IgD-negative memory B cell (primary cell): Measurements from ENCODE around the gene PAQR5. TPM values are rescaled to one million over a fixed set of nuclear protein-coding genes. Genes with fewer than 3 reads are reported as not detected.
A peak's percentile ranks its signal among the peaks of the same experiment; 100 is the strongest.

Experiments
- H3K27ac Mint-ChIP-seq, 3 donors: one replicate each; pipeline ENCODE4 v1.8.0; 2020 to 2022; ENCODE audit warnings: mild to moderate bottlenecking in 3 of 3, mixed read lengths in 3 of 3, moderate library complexity in 1 of 3
- H3K27me3 Mint-ChIP-seq: one replicate; pipeline ENCODE4 v1.8.0; 2021; ENCODE audit warnings: mixed read lengths
- H3K36me3 Mint-ChIP-seq: one replicate; pipeline ENCODE4 v1.8.0; 2020; ENCODE audit warnings: mild to moderate bottlenecking, mixed read lengths
- H3K4me1 Mint-ChIP-seq, 3 donors: one replicate each; pipeline ENCODE4 v1.8.0; 2020 to 2022; ENCODE audit warnings: mixed read lengths in 3 of 3, mild to moderate bottlenecking in 1 of 3
- H3K4me3 Mint-ChIP-seq, 4 donors: one replicate each; pipeline ENCODE4 v1.8.0; 2020 to 2022; ENCODE audit warnings: mild to moderate bottlenecking in 4 of 4, mixed read lengths in 4 of 4, moderate library complexity in 3 of 4
- H3K9me3 Mint-ChIP-seq, 3 donors: one replicate each; pipeline ENCODE4 v1.8.0; 2020 to 2021; ENCODE audit warnings: mixed read lengths in 3 of 3, mild to moderate bottlenecking in 1 of 3
- polyA plus RNA-seq: library from polyadenylated mRNA; unstranded; fragments of 300-500 nt; fragmentation: Illumina TruSeq; gene quantifications from one replicate; pipeline ENCODE4 v1.2.3, GENCODE V29; 2021

The PAQR5 gene
- polyA plus RNA-seq, 1 donor from 2014 or later, result not detected

DNA sequence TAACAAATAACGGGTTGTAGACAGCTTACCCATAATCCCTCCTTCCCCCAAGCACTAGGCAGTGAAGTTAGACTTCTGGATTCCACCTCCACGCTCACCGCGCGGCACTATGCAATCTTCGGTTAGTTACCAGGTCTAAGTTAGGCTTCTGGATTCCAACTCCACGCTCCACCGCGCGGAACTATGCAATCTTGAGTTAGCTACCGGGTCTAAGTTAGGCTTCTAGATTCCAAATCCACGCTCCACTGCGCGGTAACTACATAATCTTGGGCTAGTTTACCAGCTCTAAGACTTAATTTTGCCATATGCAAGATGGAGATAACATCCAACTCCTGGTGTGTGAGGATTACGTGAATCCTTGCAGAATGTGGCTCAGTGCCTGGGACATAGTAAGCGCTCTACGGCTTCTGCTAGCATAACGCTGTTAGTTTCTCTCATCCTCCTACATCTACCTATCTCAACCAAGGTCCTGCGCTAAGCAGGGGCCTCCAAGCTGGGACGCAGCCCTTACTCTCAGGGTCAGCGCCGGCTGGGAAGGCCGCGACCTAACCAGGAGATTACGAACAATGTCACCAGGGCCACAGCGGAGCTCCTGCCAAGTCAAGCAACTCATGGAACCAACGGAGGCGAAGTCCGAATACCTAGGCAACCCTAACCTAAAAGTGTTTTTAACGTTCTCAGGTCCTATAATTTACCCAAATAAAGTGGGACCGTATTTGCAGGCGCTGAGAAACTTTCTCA lies 153.4 kb downstream of the PAQR5 start:
- no peaks in the 10 kb centered on the region for H3K27me3 Mint-ChIP-seq
- H3K27ac Mint-ChIP-seq, result peak overlapping the region; percentile 95 to 100 (median 96)
- H3K9me3 Mint-ChIP-seq, result no peaks in the 10 kb centered on the region
- peaks cover 27 to 29% (median 28%) of the 10 kb centered on the region in 3 donors for H3K4me1 Mint-ChIP-seq
- H3K4me3 Mint-ChIP-seq, result peak overlapping the region; percentile 96 to 100 (median 98)
- peaks cover 3% of the 10 kb centered on the region for H3K36me3 Mint-ChIP-seq

DNA sequence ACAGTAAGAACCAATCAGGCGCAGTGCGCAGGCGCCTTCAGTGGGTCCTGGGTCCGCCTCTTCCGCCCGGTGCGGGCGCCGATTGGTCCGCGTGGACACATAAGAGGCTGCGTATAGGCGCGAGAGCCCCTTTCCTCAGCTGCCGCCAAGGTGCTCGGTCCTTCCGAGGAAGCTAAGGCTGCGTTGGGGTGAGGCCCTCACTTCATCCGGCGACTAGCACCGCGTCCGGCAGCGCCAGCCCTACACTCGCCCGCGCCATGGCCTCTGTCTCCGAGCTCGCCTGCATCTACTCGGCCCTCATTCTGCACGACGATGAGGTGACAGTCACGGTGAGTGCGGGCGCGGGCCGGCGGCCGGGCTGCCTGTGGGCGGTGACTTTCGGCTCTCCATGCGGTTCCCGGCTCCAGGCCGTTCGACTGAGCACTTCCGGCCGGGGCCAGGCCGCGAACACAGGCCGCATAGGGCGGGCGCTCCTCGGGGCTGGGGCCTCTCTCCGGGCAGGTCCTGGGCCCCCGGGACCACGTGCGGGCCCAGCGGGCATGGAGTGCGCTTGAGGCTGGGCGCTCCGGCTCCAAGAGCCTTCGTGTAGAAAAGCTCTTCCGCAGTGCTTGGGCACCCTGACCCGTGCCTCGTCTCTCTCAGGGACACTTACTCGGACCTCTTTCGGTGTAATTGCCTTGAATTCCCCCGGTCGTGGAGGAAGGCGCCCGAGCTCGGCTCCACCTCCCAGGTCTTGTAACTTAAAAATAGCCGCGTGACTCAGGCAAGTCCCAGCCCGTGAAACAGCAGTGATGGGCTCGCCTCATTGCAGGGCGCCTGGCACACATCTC lies 154.2 kb downstream of the PAQR5 start, which contains the start of gene RPLP1:
Gene RPLP1 (plus strand): TSS at position 127 of the 830 bp plus-strand sequence. CDS start 131 bp downstream, at position 258.
- Mint-ChIP-seq H3K27ac (peak within 1 kb of the TSS; percentile 95 to 100 (median 96)), H3K36me3 (peaks cover 6% of the 10 kb centered on the region), H3K9me3 (no peaks in the 10 kb centered on the region), H3K4me1 (peaks cover 27 to 29% (median 28%) of the 10 kb centered on the region in 3 donors), H3K27me3 (no peaks in the 10 kb centered on the region), H3K4me3 (peak within 1 kb of the TSS; percentile 96 to 100 (median 98))

DNA sequence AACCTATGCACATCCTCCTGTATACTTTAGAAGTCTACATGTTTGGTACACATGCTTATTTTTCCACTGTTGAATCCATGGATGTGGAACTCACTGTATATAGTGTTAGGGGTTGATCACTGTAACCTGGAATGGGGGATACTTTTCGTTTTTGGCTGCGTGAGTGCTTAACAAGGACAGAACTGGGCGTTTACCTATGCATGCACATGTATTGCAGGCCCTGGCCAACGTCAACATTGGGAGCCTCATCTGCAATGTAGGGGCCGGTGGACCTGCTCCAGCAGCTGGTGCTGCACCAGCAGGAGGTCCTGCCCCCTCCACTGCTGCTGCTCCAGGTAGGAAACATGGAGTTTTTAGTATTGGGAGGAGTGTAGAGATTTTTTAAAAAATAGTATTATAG lies 156.2 kb downstream of the PAQR5 start:
- Mint-ChIP-seq H3K4me1 (peaks cover 27 to 29% (median 28%) of the 10 kb centered on the region in 3 donors), H3K27ac (peak overlapping the region; percentile 50 to 95 (median 73)), H3K9me3 (no peaks in the 10 kb centered on the region), H3K4me3 (peak overlapping the region; percentile 96 to 100 (median 98)), H3K36me3 (peaks cover 6% of the 10 kb centered on the region), H3K27me3 (no peaks in the 10 kb centered on the region)

DNA sequence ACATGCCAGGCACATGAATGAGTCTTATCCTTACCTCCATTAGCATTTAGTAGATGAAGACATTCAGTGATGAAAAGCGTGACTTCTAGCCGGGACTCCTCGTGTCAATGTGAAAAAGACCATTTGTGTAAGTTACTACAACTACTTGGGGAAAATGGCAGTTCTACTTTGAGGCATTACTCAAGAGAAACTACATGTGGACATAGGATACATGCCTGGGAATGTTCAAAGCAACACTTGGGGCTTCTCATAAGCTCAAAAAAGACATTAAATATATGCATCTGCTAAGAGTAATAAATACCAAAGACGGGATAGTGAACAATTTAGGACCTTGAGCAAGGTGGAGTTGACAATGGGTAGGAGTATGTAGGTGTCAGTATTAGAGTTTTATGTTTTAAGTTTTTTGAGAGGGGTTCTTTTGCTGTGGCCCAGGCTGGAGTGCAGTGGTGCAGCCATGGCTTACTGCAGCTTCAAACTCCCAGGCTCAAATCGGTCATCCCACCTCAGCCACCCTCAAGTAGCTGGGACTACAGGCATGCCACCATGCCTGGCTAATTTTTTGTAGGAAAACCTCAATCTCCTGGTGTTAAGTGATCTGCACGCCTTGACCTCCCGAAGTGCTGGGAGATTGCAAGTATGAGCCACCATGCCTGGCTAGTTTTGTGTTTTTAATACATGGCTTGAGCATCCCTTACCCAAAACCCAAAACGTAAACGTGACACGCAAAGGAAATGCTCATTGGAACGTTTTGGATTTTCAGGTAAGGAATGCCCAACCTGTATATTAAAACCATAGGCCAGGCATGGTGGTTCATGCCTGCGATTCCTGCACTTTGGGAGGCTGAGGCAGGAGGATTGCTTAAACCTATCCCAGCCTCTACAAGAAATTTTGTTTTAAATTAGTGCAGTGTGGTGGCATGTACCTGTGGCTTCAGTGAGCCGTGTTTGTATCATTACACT lies 157.8 kb downstream of the PAQR5 start:
- H3K27ac Mint-ChIP-seq, result peak overlapping the region in 1 of 3 donors; percentile 37
- H3K4me1 Mint-ChIP-seq, result peaks cover 27 to 29% (median 28%) of the 10 kb centered on the region in 3 donors
- H3K36me3 Mint-ChIP-seq, result peaks cover 6% of the 10 kb centered on the region
- no peaks in the 10 kb centered on the region for H3K27me3 Mint-ChIP-seq
- H3K9me3 Mint-ChIP-seq, result no peaks in the 10 kb centered on the region
- H3K4me3 Mint-ChIP-seq, result peak overlapping the region in 2 of 4 donors; percentile 7 to 98

Other genes starting within 250 kb of the PAQR5 start
- 2.8 TPM for gene GLCE, start 138.3 kb upstream of the PAQR5 start, polyA plus RNA-seq
- 1.0 TPM for gene KIF23, start 115.4 kb downstream of the PAQR5 start, polyA plus RNA-seq
- gene RPLP1, start 153.9 kb downstream of the PAQR5 start, polyA plus RNA-seq, result 3,528 TPM